GM12878 (cell line): ENCODE data around the gene SARS1. TPM values are rescaled to one million over a fixed set of nuclear protein-coding genes. Genes with fewer than 3 reads are reported as not detected.

ENCODE experiments used
- ATAC-seq: fragments of 200-7000 bp; cut with Tn5 transposase; 3 replicates; pipeline ENCODE4 v1.9.1; 2020; ENCODE audit warnings: mild to moderate bottlenecking, moderate library complexity
- BruUV-seq: library from RNA; stranded (reverse); fragments of 400-500 nt; replicated peaks from 2 replicates; lab custom pipeline; 2021; lab: Mats Ljungman, UMichigan
- CTCF ChIA-PET: fragments of 300-600 bp; sonication (Branson Sonifier 250); formaldehyde crosslinking; extraction: SDS; loops from one replicate; lab custom pipeline; 2021; ENCODE audit warnings: inconsistent platforms; lab: Yijun Ruan, JAX
- POLR2A ChIA-PET: fragments of 350-600 bp; formaldehyde crosslinking; extraction: SDS; loops from one replicate; lab custom pipeline; 2021; ENCODE audit warnings: inconsistent platforms; lab: Charles Lee
- RAD21 ChIA-PET: fragments of 300-600 bp; sonication (Branson Sonifier 250); formaldehyde crosslinking; loops from one replicate; lab custom pipeline; 2023; ENCODE audit warnings: antibody characterized with exemption; ENCODE audit not compliant: unreplicated experiment; lab: Charles Lee
- SMC1A ChIA-PET: fragments of 300-600 bp; sonication (Branson Sonifier 250); formaldehyde crosslinking; loops from one replicate; lab custom pipeline; 2023; ENCODE audit not compliant: unreplicated experiment, uncharacterized antibody; lab: Charles Lee
- DNase-seq: peaks from one replicate; pipeline ENCODE4 v3.0.0-alpha.2; 2011; ENCODE audit warnings: low read depth, low spot score
- FAIRE-seq: peaks from 3 replicates; lab custom pipeline; 2011; peaks lifted over from hg19 to GRCh38; lab: Jason Lieb, UNC
- H2AFZ ChIP-seq: 2 replicates; pipeline ENCODE4 v1.6.0; 2011; ENCODE audit warnings: low read depth, low read length, control low read depth; ENCODE audit not compliant: control insufficient read depth
- H3K27ac ChIP-seq: 2 replicates; pipeline ENCODE4 v1.5.1; 2011; ENCODE audit warnings: control low read depth; ENCODE audit not compliant: control insufficient read depth, insufficient read depth
- H3K27me3 ChIP-seq, 2 experiments: replicated peaks in 1 of 2; 2 replicates each; pipeline versions ENCODE4 v1.6.0 to v1.6.1; 2011; ENCODE audit warnings: low read length in 1 of 2; ENCODE audit not compliant: control insufficient read depth in 2 of 2, insufficient read depth in 2 of 2
- H3K36me3 ChIP-seq, 2 experiments: 2 replicates each; pipeline ENCODE4 v1.5.1; 2011; ENCODE audit warnings: low read length in 1 of 2; ENCODE audit not compliant: control insufficient read depth in 2 of 2, insufficient read depth in 2 of 2
- H3K4me1 ChIP-seq: 2 replicates; pipeline ENCODE4 v1.6.1; 2011; ENCODE audit warnings: mild to moderate bottlenecking, low read length, moderate library complexity, mixed read lengths; ENCODE audit not compliant: control insufficient read depth, insufficient read depth
- H3K4me2 ChIP-seq: 2 replicates; pipeline ENCODE4 v1.6.0; 2011; ENCODE audit warnings: control low read depth; ENCODE audit not compliant: control insufficient read depth, insufficient read depth
- H3K4me3 ChIP-seq: fragments of 200-600 bp; sonication (generic); 2 replicates; pipeline ENCODE4 v1.5.1; 2016
- H3K79me2 ChIP-seq: 2 replicates; pipeline ENCODE4 v1.6.0; 2011; ENCODE audit warnings: low read length; ENCODE audit not compliant: control insufficient read depth, insufficient read depth
- H3K9ac ChIP-seq: 2 replicates; pipeline ENCODE4 v1.8.0; 2011; ENCODE audit warnings: low read length, control low read depth, mixed read lengths; ENCODE audit not compliant: control insufficient read depth, insufficient read depth
- H3K9me3 ChIP-seq: replicated peaks from 3 replicates; pipeline ENCODE4 v1.5.1; 2011; ENCODE audit warnings: mild to moderate bottlenecking, low read length; ENCODE audit not compliant: control insufficient read depth, insufficient read depth
- H4K20me1 ChIP-seq: 2 replicates; pipeline ENCODE4 v1.6.0; 2011; ENCODE audit not compliant: control insufficient read depth, insufficient read depth
- BCL3 ChIP-seq: IDR thresholded peaks from 2 replicates; pipeline ENCODE4 v1.6.1; 2011; ENCODE audit warnings: borderline replicate concordance, low read depth, mild to moderate bottlenecking, moderate library complexity, low read length; ENCODE audit not compliant: insufficient read depth, poor library complexity, severe bottlenecking
- BHLHE40 ChIP-seq, 2 experiments: fragments of 450-650 bp in 1 of 2; IDR thresholded peaks; 2 replicates each; pipeline ENCODE4 v1.6.1; 2011 to 2017; ENCODE audit warnings: low read depth in 2 of 2, borderline replicate concordance in 1 of 2, improper control_type of control experiment in 1 of 2, low read length in 1 of 2, mild to moderate bottlenecking in 1 of 2
- CBX3 ChIP-seq: fragments of 200-600 bp; sonication (generic); IDR thresholded peaks from 2 replicates; pipeline ENCODE4 v1.6.1; 2016; ENCODE audit warnings: low read depth, borderline replicate concordance
- CEBPB ChIP-seq, 2 experiments: fragments of 150-350 bp in 1 of 2; IDR thresholded peaks; 2 replicates each; pipeline ENCODE4 v1.6.1; 2012 to 2014; ENCODE audit warnings: low read depth in 2 of 2, low read length in 2 of 2, borderline replicate concordance in 1 of 2, inconsistent platforms in 1 of 2
- CREB1 ChIP-seq: IDR thresholded peaks from 2 replicates; pipeline ENCODE4 v1.6.1; 2012; ENCODE audit warnings: low read depth, mild to moderate bottlenecking, inconsistent platforms
- EGR1 ChIP-seq, 2 experiments: IDR thresholded peaks; 1 replicate in 1 of 2; 2 replicates in 1 of 2; pipeline ENCODE4 v1.6.1; 2011 to 2012; ENCODE audit warnings: low read depth in 2 of 2, low read length in 2 of 2, borderline replicate concordance in 1 of 2, mild to moderate bottlenecking in 1 of 2, moderate library complexity in 1 of 2
- HCFC1 ChIP-seq: fragments of 150-350 bp; IDR thresholded peaks from 2 replicates; pipeline ENCODE4 v1.6.1; 2014; ENCODE audit warnings: low read length
- JUND ChIP-seq: IDR thresholded peaks from 2 replicates; pipeline ENCODE4 v1.6.1; 2012; ENCODE audit warnings: low read depth, mild to moderate bottlenecking, low read length, improper control_type of control experiment, moderate library complexity
- MEF2A ChIP-seq: IDR thresholded peaks from 2 replicates; pipeline ENCODE4 v1.6.1; 2011; ENCODE audit warnings: low read depth, mild to moderate bottlenecking, low read length, moderate library complexity; ENCODE audit not compliant: insufficient read depth
- MYC ChIP-seq: IDR thresholded peaks from 2 replicates; pipeline ENCODE4 v1.6.1; 2011; ENCODE audit warnings: mild to moderate bottlenecking, low read length, moderate library complexity, inconsistent platforms; ENCODE audit not compliant: insufficient read depth, insufficient replicate concordance, insufficient read length, severe bottlenecking
- PBX3 ChIP-seq: IDR thresholded peaks from 2 replicates; pipeline ENCODE4 v1.6.1; 2011; ENCODE audit warnings: mild to moderate bottlenecking, low read depth, low read length, moderate library complexity; ENCODE audit not compliant: insufficient replicate concordance
- PRDM15 ChIP-seq: fragments of 450-650 bp; formaldehyde crosslinking; IDR thresholded peaks from 2 replicates; pipeline ENCODE4 v1.4.0; 2020; ENCODE audit warnings: mild to moderate bottlenecking, moderate library complexity
- SUZ12 ChIP-seq: fragments of 200-600 bp; sonication (generic); IDR thresholded peaks from one replicate; pipeline ENCODE4 v1.6.1; 2018; ENCODE audit warnings: antibody characterized with exemption, mild to moderate bottlenecking; ENCODE audit not compliant: unreplicated experiment
- TBL1XR1 ChIP-seq: IDR thresholded peaks from 2 replicates; pipeline ENCODE4 v1.6.1; 2012; ENCODE audit warnings: low read depth, low read length, improper control_type of control experiment
- ZNF384 ChIP-seq: IDR thresholded peaks from 2 replicates; pipeline ENCODE4 v1.6.1; 2012; ENCODE audit warnings: low read depth, mild to moderate bottlenecking, low read length, improper control_type of control experiment, borderline replicate concordance
- in situ Hi-C: fragments of 300-500 bp; cut with MboI; formaldehyde crosslinking; loops from 9 replicates; pipeline ENCODE4 v1.14.3; 2018; ENCODE audit warnings: mixed read lengths
- intact Hi-C: fragments of 100-400 bp; cut with micrococcal nuclease; formaldehyde crosslinking; loops from one replicate; pipeline ENCODE4 v1.14.2; 2022; ENCODE audit not compliant: unreplicated experiment
- polyA plus RNA-seq, 11 experiments: library from polyadenylated mRNA; depleted of rRNA in 4 of 11; unstranded in 6 of 11; stranded (reverse) in 5 of 11; fragments of >200 nt; fragmentation: Nextera tagmentation in 4 of 11; fragmentation: Illumina TruSeq in 1 of 11; extraction: Ambion mirVana in 4 of 11; extraction: Trizol in 1 of 11; gene quantifications; 1 replicate in 1 of 11; 2 replicates in 10 of 11; pipeline versions ENCODE4 v1.2.1 to v1.2.3, GENCODE V29; 2011 to 2016; ENCODE audit warnings: inconsistent platforms in 2 of 11, missing spikeins in 2 of 11, low read depth in 1 of 11
- total RNA-seq, 4 experiments: library from RNA; depleted of rRNA in 3 of 4; stranded (reverse); fragments of >200 nt in 3 of 4; fragmentation: Illumina TruSeq in 1 of 4; extraction: Trizol in 1 of 4; gene quantifications; 2 replicates each; pipeline versions ENCODE4 v1.2.1 to v1.2.3, GENCODE V29; 2013 to 2021

SARS1 gene
- total and polyA plus RNA-seq, 10 of the 15 experiments (the other 5 are each of a cell fraction or from before 2014, with no cell fraction given) = 103 to 202 (median 138) TPM

GRCh38 chr1:109191891-109192290 lies 21.8 kb upstream of the SARS1 start:
- H3K4me2 ChIP-seq = no peak overlapping the region
- H3K79me2 ChIP-seq = no peaks in the 10 kb centered on the region
- FAIRE-seq = no peak
- BruUV-seq = no TSS peak
- H2AFZ ChIP-seq = no peak overlapping the region
- in situ Hi-C loops = no loop called here
- H3K4me1 ChIP-seq = no peaks in the 10 kb centered on the region; the same call in 1 of the 2 replicates
- no peaks in the 10 kb centered on the region for H3K36me3 ChIP-seq
- RAD21 ChIA-PET = interaction anchor here (1.0 to 1.6 kb wide), 2 partner anchors 92 to 100 kb away, joined by 3 to 4 read pairs; no protein-coding TSS in a partner anchor
- SMC1A ChIA-PET = interaction anchor here (1.0 to 1.8 kb wide), 9 partner anchors 22 to 341 kb away, joined by 3 to 6 read pairs (median 3); partner anchors contain the start of gene SARS1
- POLR2A ChIA-PET = no interaction called here
- H4K20me1 ChIP-seq = no peaks in the 10 kb centered on the region
- no peak overlapping the region for H3K27ac ChIP-seq
- H3K27me3 ChIP-seq = no peaks in the 10 kb centered on the region; a peak in 1 of 4 replicates
- CTCF ChIA-PET = interaction anchor here (0.7 to 2.6 kb wide), 14 partner anchors 9 to 362 kb away, joined by 3 to 15 read pairs (median 5); partner anchors contain the start of gene ATXN7L2
- no peak for TF ChIP-seq EGR1 (IDR thresholded peaks at IDR 0.05; ENCODE audit: borderline replicate concordance in 1 of 2, low read depth in 2 of 2, low read length in 2 of 2)
- no peak for TF ChIP-seq PBX3
- TF ChIP-seq MEF2A = no peak
- TF ChIP-seq BHLHE40 (IDR thresholded peaks at IDR 0.05; ENCODE audit: borderline replicate concordance in 1 of 2, low read depth in 2 of 2, low read length in 1 of 2) = no peak
- TF ChIP-seq ZNF384 = no peak
- no peak for TF ChIP-seq JUND
- TF ChIP-seq TBL1XR1 = no peak
- no peak for TF ChIP-seq CBX3
- no peak for TF ChIP-seq SUZ12
- TF ChIP-seq PRDM15 (CRISPR knock-in tag) = no peak
- no peak for TF ChIP-seq HCFC1
- TF ChIP-seq CREB1 = no peak
- no peak for TF ChIP-seq BCL3
- no peak for TF ChIP-seq MYC
- no peak for TF ChIP-seq CEBPB (IDR thresholded peaks at IDR 0.05; ENCODE audit: borderline replicate concordance in 1 of 2, low read depth in 2 of 2, low read length in 2 of 2)
- TF ChIP-seq, all 136 proteins: peak for 0
- Histone ChIP-seq H3K4me3 (no peak overlapping the region), H3K9me3 (no peaks in the 10 kb centered on the region), H3K9ac (no peak overlapping the region)
- DNase-seq = no peak
- no peak for ATAC-seq
- intact Hi-C loops = no loop called here
